GM21576 (cell line): Measurements from ENCODE around the gene PDE1C.

Experiments used
- ATAC-seq: cut with Tn5 transposase; IDR thresholded peaks from one replicate; pipeline ENCODE4 v1.9.1; 2021; ENCODE audit warnings: mild to moderate bottlenecking, moderate library complexity; ENCODE audit not compliant: unreplicated experiment

The PDE1C gene

GRCh38 chr7:31786326-31786725 lies 283.9 kb downstream of the PDE1C start:
- no peak for ATAC-seq

- ATAC-seq: no peak
Measured at GRCh38 chr7:31785101-31785500, 285.1 kb downstream of the PDE1C start.

- no peak for ATAC-seq
Measured at GRCh38 chr7:31783221-31783620, 287.0 kb downstream of the PDE1C start.

- peak; percentile 93 for ATAC-seq
Measured at GRCh38 chr7:31782411-31782991, 287.7 kb downstream of the PDE1C start.

- no peak for ATAC-seq
Measured at GRCh38 chr7:31778296-31778695, 291.9 kb downstream of the PDE1C start.

- ATAC-seq: no peak
Measured at GRCh38 chr7:31776616-31777015, 293.6 kb downstream of the PDE1C start.

- ATAC-seq: no peak
Measured at GRCh38 chr7:31775556-31775955, 294.7 kb downstream of the PDE1C start.

GRCh38 chr7:31772211-31772610 lies 298.0 kb downstream of the PDE1C start:
- ATAC-seq: no peak

- ATAC-seq: no peak
Measured at GRCh38 chr7:31767686-31768358, 302.4 kb downstream of the PDE1C start.

- no peak for ATAC-seq
Measured at GRCh38 chr7:31764462-31764861, 305.7 kb downstream of the PDE1C start.

GRCh38 chr7:31763548-31763947 lies 306.7 kb downstream of the PDE1C start:
- ATAC-seq: no peak

GRCh38 chr7:31761646-31762045 lies 308.6 kb downstream of the PDE1C start:
- no peak for ATAC-seq

- ATAC-seq: no peak
Measured at GRCh38 chr7:31758755-31759154, 311.5 kb downstream of the PDE1C start.

GRCh38 chr7:31751726-31752125 lies 318.5 kb downstream of the PDE1C start:
- no peak for ATAC-seq

GRCh38 chr7:31748084-31748483 lies 322.1 kb downstream of the PDE1C start:
- no peak for ATAC-seq

- ATAC-seq: no peak
Measured at GRCh38 chr7:31747553-31747952, 322.7 kb downstream of the PDE1C start.

- peak; percentile 75 for ATAC-seq
Measured at GRCh38 chr7:31744294-31744874, 325.8 kb downstream of the PDE1C start.

- ATAC-seq: no peak
Measured at GRCh38 chr7:31741852-31742251, 328.4 kb downstream of the PDE1C start.

- ATAC-seq: no peak
Measured at GRCh38 chr7:31735991-31736982, 333.9 kb downstream of the PDE1C start.

GRCh38 chr7:31734456-31734855 lies 335.8 kb downstream of the PDE1C start:
- no peak for ATAC-seq

- ATAC-seq: no peak
Measured at GRCh38 chr7:31729195-31729804, 340.9 kb downstream of the PDE1C start.
